Pancreas (tissue), 10 donors: ENCODE data around the gene ITGB5. TPM values are rescaled to one million over a fixed set of nuclear protein-coding genes. Genes with fewer than 3 reads are reported as not detected.

Experiments used
- ATAC-seq, 4 donors: fragments of 200-7000 bp; cut with Tn5 transposase; one replicate each; pipeline versions ENCODE4 v1.8.0 to v1.9.1; 2020; ENCODE audit warnings: mild to moderate bottlenecking in 4 of 4, moderate library complexity in 4 of 4
- DNase-seq, 6 donors: peaks; one replicate each; pipeline ENCODE4 v3.0.0-alpha.2; 2020
- FAIRE-seq: peaks from 2 replicates; lab custom pipeline; 2012; peaks lifted over from hg19 to GRCh38; lab: Jason Lieb, UNC
- H3K27ac ChIP-seq, 4 donors: fragments of 200-600 bp; sonication (generic); 1 replicate in 3 of 4; 2 replicates in 1 of 4; pipeline versions ENCODE4 v1.5.0 to v1.8.0; 2020
- H3K27me3 ChIP-seq, 4 donors: fragments of 200-600 bp; one replicate each; pipeline ENCODE4 v1.8.0; 2021
- H3K36me3 ChIP-seq, 3 donors: fragments of 200-600 bp; sonication (generic) in 1 of 3; one replicate each; pipeline versions ENCODE4 v1.5.0 to v1.8.0; 2020 to 2021
- H3K4me1 ChIP-seq, 3 donors: fragments of 200-600 bp; one replicate each; pipeline ENCODE4 v1.8.0; 2021
- H3K4me3 ChIP-seq, 4 donors: fragments of 200-600 bp; sonication (generic) in 2 of 4; one replicate each; pipeline versions ENCODE4 v1.5.0 to v1.8.0; 2020 to 2021
- H3K9me3 ChIP-seq, 4 donors: fragments of 200-600 bp; one replicate each; pipeline ENCODE4 v1.8.0; 2021
- WGBS, 2 donors: extraction: QIAGEN DNeasy Blood & Tissue Kit; methylation state at CpG; one replicate each; pipeline ENCODE4 v1.1.7; 2013; 5-methylcytosine and 5-hydroxymethylcytosine counted together
- intact Hi-C, 3 donors: fragments of 100-400 bp; cut with DNase I; formaldehyde crosslinking; loops; one replicate each; pipeline versions ENCODE4 v1.11.1 to v1.14.2; 2022
- polyA plus RNA-seq, 2 donors: library from polyadenylated mRNA; stranded (reverse); fragments of 200-250 nt; gene quantifications; one replicate each; pipeline ENCODE4 v1.2.3, GENCODE V29; 2013
- total RNA-seq, 6 donors: library from RNA; stranded (reverse); fragmentation: NEBNext Ultra II Directional in 4 of 6; extraction: Animal tissue kit (Norgen Biotek cat#: 25700) in 4 of 6; gene quantifications; one replicate each; pipeline versions ENCODE4 v1.2.1 to v1.2.4, GENCODE V29; 2021 to 2023
- TF ChIP-seq, protein P1 (sequence below), 4 donors: fragments of 200-600 bp; sonication (generic) in 3 of 4; IDR thresholded peaks; one replicate each; pipeline versions ENCODE4 v1.5.0 to v1.8.0; 2021; ENCODE audit warnings: antibody characterized with exemption in 4 of 4
- donor health status: healthy with polysubstance abuse.
- donor health status: DM: no; HTN: no; CAD: no; lungs with moderate emphysema.
- donor health status: DM: no; HTN: no; CAD: no.
- donor health status: control.
- donor health status: control.
- donor health status: Bipolar disorder and iron deficiency.
- donor health status: DM: yes; HTN: yes; CAD: no.
- donor health status: DM: no; HTN: no; CAD: no.
- donor health status: DM: no; HTN: no; CAD: no.
- donor health status: DM: yes; HTN: yes; CAD: no.

The ITGB5 gene
- total and polyA plus RNA-seq, 8 donors: 9.5 to 69.9 (median 24.5) TPM

DNA sequence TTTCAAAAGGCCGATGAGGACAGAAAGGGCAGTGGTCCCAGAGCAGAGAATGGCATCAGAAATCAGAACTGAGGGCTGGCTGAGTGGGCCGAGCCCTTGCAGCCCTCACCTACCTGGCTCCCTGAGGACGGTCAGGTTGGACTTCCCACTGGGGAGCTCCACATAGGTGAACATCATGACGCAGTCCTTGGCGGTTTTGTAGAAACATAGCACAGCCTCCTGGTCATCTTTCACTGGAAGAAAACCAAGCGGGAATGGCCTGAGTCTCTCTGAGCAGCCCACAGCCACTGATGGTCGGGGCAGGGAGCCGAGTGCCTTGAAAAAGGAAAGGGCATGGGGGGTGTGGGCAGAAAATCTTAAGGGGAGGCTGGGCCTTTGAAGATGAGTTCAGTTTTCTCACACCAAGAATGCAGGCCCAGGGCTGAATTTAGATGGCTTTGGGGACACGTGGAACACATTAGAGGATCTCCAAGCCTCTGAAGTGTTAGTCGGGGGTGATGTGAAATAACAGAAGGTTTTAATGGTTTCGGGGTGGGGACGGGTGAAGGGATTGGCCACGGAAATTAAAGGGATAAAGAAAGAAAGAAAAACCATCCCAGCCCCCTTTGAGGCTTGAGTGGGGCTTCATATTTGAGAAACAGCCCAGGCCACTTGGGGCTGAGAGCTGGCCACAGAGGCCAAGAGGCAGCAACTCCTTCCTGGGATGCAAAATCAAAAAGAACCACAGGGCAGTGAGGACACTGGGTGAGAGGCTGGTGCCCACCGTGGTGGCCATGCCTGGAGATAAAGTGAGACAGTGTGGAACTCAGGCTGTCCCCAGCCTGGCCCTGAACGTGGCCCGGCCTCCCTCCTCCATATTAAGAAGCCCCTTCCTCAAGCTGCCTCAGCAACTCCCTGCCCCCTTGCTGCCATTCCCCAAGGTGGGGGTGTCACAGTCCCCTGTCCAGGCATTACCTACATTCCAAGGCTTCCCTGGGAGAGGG, 120.8 kb downstream of the ITGB5 start:
- no peaks in the 10 kb centered on the region for H3K9me3 ChIP-seq
- DNase-seq (no peak), ATAC-seq (no peak), FAIRE-seq (no peak)
- H3K27me3 ChIP-seq: no peaks in the 10 kb centered on the region
- no peak overlapping the region for H3K27ac ChIP-seq
- 87 to 94% methylated on average over 16 of the region's 16 CpGs for WGBS, 2 donors
- intact Hi-C loops: loop anchor here in 1 of 3 donors (5.0 kb wide), 1 partner anchor 136 kb away; no protein-coding TSS in a partner anchor
- peaks cover 0 to 34% (median 3%) of the 10 kb centered on the region in 3 donors for H3K36me3 ChIP-seq
- no peak overlapping the region for H3K4me3 ChIP-seq
- H3K4me1 ChIP-seq: peaks cover 0 to 8% (median 0%) of the 10 kb centered on the region in 3 donors
- TF ChIP-seq, protein P1, sequence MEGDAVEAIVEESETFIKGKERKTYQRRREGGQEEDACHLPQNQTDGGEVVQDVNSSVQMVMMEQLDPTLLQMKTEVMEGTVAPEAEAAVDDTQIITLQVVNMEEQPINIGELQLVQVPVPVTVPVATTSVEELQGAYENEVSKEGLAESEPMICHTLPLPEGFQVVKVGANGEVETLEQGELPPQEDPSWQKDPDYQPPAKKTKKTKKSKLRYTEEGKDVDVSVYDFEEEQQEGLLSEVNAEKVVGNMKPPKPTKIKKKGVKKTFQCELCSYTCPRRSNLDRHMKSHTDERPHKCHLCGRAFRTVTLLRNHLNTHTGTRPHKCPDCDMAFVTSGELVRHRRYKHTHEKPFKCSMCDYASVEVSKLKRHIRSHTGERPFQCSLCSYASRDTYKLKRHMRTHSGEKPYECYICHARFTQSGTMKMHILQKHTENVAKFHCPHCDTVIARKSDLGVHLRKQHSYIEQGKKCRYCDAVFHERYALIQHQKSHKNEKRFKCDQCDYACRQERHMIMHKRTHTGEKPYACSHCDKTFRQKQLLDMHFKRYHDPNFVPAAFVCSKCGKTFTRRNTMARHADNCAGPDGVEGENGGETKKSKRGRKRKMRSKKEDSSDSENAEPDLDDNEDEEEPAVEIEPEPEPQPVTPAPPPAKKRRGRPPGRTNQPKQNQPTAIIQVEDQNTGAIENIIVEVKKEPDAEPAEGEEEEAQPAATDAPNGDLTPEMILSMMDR (IDR thresholded peaks at IDR 0.05): no peak

DNA sequence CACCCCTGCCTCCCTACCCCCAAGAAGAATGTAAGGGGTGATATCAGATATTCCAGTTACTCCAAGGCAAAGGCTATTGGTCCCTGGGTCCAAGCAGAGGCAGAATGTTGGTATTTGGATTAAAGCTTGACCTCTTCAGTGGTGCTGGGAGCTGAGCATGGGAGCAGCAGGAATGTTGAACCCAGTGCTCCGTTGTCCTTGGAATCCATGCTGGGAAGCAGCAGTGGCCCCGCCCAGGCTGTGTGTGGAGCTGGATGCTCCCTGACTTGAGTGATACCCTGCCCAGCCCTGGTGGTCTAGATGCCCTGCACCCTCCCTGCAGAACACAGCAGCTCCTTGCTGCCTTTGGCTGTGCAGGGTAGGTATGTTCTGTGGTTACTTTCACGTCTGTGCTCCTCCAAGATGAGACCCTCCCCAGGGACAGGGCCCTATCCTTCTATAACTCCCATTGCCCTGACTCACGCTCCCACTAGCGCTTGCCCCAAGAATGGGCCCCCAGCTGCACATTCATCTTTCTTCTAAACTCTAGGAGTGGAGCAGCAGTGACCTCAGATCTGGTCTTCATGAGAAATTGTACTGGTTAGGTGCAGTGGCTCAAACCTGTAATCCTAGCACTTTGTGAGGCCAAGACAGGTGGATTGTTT, 121.8 kb downstream of the ITGB5 start:
- Histone ChIP-seq H3K36me3 (peaks cover 0 to 34% (median 3%) of the 10 kb centered on the region in 3 donors), H3K9me3 (no peaks in the 10 kb centered on the region), H3K4me3 (no peak overlapping the region), H3K27ac (no peak overlapping the region), H3K27me3 (no peaks in the 10 kb centered on the region), H3K4me1 (peaks cover 0 to 9% (median 0%) of the 10 kb centered on the region in 3 donors)
- no peak for ATAC-seq
- intact Hi-C loops: loop anchor here in 1 of 3 donors (5.0 kb wide), 1 partner anchor 137 kb away; no protein-coding TSS in a partner anchor
- 87 to 93% methylated on average over 5 of the region's 5 CpGs for WGBS, 2 donors
- TF ChIP-seq, protein P1 (IDR thresholded peaks at IDR 0.05): no peak
- no peak for FAIRE-seq
- no peak for DNase-seq

DNA sequence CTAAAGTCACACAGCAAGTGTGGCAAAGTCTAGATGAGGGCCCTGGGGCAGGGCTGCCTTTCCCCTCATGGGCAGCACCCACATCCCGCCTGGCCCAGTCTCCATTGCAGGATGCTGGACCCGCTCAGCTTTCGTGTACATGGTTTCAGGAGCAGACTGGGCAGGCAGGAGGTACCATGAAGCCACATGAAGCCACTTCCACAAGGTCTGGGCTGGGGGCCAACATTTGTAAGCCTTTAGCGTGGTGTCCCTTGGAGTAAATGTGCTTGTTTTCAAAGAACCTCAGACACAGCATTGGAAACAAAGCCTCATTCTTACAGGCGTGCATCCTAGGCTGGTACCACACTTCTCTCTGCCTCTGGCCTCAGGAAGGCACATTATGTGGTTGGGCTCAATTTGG, 122.4 kb downstream of the ITGB5 start:
- no peak overlapping the region for H3K4me3 ChIP-seq
- no peak overlapping the region for H3K27ac ChIP-seq
- WGBS, 2 donors: 84 to 96% methylated on average over 5 of the region's 5 CpGs
- ATAC-seq: no peak
- H3K27me3 ChIP-seq: no peaks in the 10 kb centered on the region
- no peaks in the 10 kb centered on the region for H3K9me3 ChIP-seq
- FAIRE-seq: no peak
- intact Hi-C loops: loop anchor here in 1 of 3 donors (5.0 kb wide), 1 partner anchor 138 kb away; no protein-coding TSS in a partner anchor
- no peak for DNase-seq
- TF ChIP-seq, protein P1 (IDR thresholded peaks at IDR 0.05): no peak
- H3K4me1 ChIP-seq: peaks cover 0 to 9% (median 0%) of the 10 kb centered on the region in 3 donors
- H3K36me3 ChIP-seq: peaks cover 0 to 34% (median 3%) of the 10 kb centered on the region in 3 donors

DNA sequence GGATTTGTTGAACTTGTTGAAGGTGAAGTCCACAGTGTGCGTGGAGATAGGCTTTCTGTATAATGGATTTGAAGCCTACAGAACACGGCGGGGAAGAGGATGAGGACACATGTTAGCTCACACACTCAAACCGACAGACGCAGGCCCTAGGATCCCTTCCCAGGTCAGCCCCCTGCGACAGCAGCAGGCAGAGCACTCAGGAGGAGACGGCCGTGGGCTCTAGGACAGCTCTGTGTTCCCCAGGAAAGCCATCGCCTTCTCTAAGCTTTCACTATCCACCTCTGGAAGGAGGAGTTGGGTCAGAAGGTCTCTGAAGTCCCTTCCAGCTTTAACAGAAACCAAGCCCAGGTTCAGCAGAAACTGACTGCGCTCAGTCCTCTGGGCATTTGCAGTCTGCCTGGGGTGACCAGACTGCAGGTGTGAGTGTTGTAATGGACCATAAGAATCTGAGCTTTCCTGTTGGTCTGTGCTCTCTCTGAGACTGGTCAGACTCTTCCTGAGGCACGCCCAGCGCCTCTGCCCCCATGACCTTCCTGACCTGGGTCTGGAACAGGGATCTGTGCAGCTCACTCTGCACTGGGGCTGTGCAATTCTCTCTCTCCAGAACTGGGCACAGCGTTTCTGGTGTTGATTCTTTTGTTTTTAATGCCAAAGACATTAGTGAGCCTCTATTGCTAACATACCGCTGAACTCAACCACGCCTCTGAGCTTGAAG, 123.4 kb downstream of the ITGB5 start:
- Histone ChIP-seq H3K27ac (no peak overlapping the region), H3K36me3 (peaks cover 0 to 32% (median 3%) of the 10 kb centered on the region in 3 donors), H3K4me1 (peaks cover 0 to 9% (median 0%) of the 10 kb centered on the region in 3 donors), H3K27me3 (no peaks in the 10 kb centered on the region), H3K9me3 (no peaks in the 10 kb centered on the region), H3K4me3 (no peak overlapping the region)
- DNase-seq: no peak
- no peak for FAIRE-seq
- TF ChIP-seq, protein P1 (IDR thresholded peaks at IDR 0.05): no peak
- intact Hi-C loops: loop anchor here in 1 of 3 donors (2.0 kb wide), 1 partner anchor 137 kb away; no protein-coding TSS in a partner anchor
- 92 to 96% methylated on average over 15 of the region's 15 CpGs for WGBS, 2 donors
- ATAC-seq: no peak
